ENCODE measurements around the gene CLEC2L.

CLEC2L gene

DNA sequence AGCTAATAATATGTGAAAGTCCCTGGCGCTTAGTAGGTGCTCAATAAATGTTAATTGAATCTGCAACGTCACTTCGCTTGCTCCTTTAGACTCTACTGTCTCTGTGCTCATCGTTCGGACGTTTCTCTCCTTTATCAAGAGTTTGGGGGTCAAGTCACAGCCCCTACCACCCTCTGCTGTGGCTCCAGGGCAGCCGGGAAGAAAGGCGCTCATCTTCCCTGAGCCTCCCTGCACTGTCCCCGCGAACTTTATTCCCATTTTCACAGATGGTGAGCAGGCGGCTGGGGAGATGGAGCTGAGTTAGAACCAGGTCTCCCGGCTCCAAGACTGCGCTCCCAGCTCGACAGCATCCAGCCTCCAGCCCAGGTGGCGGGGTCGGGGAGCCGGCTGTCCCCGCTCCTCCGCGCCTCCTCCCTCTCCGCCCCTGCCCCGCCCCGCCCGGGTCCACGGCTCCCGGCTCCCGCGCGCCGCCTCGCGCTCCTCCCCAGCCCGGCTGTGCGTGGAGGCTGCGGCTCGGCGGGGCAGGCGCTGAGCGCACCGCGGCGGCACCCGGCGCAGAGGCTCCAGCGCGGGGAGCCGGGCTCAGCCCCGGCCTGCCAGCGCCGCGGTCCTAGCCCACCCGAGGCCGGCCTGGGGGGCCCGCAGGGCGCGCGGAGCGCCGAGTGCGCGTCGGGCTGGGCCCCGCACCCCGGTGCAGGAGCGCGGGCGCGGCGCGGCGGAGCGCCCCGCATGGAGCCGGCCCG, at the start of gene CLEC2L:
Gene CLEC2L (plus strand): TSS at position 487 of the 743 bp plus-strand sequence. CDS start 243 bp downstream, at position 730.
- DNase-seq, result no peak

DNA sequence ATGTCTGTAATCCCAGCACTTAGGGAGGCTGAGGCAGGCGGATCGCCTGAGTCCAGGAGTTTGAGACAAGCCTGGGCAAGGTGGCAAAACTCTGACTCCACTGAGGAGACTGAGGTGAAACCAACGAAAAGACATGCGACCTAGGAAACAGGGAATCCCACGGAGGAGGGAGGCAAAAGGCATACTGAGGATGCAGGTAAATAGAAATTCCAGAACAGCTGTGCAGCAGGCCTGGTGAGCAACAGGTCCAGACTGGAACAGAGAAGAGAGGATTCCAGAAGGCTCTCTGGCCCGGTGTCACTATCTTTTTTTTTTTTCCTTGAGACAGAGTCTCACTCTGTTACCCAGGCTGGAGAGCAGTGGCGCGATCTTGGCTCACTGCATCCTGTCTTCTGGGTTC, 47.3 kb upstream of the CLEC2L start:
- no peak for DNase-seq

DNA sequence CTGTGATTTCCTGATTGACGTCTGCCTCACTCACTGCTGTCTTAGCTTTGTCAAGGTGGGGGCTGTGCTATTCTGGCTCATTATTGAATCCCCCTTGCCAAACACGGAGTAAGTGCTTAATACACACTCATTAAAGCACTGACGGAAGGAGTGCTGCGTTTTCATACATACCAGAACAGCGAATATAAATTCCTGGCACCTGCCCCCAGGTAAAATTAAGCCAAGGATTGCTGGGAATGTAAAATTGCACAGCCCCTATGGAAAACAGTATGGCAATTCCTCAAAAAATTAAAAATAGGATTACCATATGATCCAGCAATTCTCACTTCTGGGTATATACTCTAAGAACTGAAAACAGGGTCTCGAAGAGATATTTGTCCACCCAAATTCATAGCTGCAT, 46.6 kb upstream of the CLEC2L start:
- DNase-seq, result no peak

DNA sequence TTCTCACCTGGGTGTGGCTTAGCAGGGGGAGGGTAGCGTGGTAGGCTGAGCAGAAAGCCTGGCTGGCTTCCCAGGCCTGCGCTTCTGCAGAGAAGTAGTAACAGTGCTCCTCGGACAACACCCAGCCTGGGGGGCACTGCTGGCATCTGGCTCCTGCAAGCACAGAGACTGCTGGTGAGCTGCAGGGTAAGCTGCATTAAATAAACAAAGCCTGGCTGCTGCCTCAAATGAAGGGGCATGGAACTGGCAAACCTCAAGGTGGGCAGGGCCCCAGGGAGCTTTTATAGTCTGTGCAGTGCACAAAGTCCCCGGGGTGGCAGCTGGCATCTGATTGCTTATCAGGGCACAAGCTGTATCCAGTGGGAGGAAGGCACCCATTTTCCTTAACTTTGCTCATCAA, 43.9 kb upstream of the CLEC2L start:
- no peak for DNase-seq

DNA sequence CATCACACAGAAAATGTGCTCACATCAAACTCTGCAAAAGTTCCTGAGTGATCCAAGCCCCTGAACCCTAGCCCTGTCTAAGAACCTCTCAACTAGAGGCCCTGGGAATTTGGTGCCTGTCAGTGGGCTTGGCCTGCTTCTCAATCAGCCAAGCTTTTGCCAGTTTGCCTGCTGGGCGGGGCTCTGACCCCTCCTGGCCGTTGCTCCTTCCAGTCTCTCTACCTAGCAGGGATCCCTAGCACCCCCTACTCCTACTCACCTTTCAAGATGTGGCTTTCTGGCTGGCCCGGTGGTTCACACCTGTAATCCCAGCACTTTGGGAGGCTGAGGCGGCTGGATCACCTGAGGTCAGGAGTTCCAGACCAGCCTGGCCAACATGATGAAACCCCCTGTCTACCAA, 42.1 kb upstream of the CLEC2L start:
- no peak for DNase-seq

DNA sequence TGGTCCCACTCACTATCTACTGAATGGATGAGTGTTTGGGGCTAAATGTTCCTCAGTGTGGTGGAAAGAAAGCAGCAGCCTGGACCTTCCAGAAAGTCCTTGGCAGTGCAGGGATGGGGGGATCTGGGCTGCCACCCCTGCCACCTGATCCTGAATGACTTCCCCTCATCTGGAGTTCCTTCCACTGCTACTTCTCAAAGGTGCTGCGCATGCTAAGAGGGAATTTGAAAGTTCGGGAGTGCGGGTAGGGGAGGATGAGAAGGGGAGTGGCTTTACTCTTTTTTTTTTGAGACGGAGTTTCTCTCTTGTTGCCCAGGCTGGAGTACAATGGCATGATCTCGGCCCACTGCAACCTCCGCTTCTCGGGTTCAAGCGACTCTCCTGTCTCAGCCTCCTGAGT, 41.4 kb upstream of the CLEC2L start:
- DNase-seq, result no peak

DNA sequence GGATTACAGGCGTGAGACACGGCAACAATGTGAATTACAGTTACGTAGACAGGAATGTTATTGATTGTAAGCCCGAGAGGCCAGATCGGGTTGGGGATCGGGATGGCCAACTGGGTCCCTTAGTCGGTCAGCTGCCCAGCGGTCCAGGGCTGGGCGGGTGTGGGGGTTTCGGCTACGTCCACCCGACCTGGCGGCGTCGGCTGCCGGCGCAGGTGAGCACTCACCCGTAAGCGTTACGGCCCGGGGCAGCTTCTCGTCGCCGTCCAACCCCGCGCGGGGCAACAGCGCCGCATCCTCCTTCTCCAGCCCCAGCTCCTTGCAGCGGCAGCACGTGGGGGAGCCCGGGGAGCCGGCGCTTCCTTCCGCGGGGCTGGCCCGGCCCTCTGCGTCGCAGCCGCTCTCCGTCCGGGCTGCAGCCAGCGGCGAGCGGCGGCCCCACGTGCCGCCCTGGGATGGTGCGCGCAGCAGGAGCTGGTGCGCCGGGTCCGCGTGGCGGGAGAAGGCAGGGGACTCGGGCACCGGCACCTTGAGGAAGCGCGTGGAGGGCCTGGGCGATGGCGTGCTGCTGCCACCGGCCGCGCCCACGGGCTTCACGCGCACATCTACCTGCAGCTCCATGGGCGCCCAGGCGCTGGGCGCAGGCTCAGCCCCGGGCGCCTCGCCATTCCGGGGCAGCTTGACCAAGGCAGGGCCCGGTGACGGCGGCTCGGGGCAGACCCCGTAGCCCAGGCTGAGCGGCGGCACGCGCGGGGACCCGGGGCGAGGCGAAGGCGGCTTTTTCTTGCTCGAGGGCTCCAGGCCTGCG, 40.6 kb upstream of the CLEC2L start:
- peak; percentile 46 for DNase-seq

DNA sequence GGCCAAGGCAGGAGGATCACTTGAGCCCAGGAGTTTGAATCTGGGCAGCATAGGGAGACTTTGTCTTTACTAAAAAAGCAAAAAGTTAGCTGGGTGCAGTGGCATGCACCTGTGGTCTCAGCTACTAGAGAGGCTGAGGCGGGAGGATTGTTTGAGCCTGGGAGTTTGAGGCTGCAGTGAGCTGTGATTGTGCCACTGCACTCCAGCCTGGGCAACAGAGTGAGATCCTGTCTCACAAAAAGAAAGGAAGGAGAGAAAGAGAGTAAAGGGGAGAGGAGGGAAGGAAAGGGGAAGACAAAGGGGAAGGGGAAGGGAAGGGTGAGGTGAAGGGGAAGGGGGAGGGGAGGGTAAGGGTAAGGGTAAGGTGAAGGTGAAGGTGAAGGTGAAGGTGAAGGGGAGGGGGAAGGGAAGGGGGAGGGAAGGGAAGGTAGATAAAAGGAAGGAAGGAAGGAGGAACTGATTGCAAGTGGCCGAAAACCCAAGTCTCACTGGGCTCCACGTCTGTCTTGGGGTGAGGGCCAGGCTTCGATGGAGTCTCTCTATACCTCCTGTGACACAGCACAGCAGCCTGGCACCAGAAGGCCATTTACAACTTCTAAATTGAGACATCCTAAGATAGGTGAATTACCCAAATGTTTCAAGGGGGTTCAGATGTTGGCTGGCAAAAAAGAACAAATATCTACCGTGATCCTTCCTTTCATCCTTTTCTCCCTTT, 36.0 kb upstream of the CLEC2L start:
- DNase-seq, result no peak

DNA sequence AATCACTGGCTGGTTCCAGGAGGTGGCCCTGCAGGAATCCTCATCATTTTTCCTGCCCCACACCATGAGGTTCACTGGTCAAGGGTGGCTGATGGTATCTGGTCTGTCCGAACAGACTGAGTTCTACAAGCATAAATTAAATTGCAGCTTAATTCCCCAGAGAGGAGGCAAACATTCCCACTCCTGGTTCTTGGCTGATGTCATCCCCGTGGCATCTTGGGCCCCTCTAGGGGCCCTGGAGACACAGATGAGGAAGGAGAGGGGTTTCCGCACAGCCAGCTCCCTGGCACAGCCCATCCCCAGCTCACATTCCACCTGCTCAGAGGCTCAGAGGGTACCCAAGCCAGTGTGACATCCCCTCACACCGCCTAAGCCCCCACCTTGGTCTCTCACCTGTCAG, 34.7 kb upstream of the CLEC2L start:
- DNase-seq, result no peak

DNA sequence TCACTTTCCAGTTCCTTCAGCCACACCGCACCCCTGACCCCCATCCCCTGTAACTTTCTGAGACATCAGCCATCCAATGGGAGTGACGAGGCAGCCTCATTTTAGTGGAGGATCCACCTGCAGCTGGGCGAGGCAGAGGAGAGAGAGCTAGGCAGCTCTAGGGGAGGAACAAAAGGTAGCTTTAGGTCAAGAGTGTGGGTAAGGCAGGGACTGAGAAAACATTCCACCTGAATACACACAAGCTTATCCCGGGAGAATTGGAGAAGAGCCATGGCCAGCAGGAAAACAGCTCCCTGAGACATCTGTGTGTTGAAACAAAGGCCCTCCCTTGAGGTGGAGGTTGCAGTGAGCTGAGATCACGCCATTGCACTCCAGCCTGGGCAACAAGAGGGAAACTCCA, 33.4 kb upstream of the CLEC2L start:
- no peak for DNase-seq

DNA sequence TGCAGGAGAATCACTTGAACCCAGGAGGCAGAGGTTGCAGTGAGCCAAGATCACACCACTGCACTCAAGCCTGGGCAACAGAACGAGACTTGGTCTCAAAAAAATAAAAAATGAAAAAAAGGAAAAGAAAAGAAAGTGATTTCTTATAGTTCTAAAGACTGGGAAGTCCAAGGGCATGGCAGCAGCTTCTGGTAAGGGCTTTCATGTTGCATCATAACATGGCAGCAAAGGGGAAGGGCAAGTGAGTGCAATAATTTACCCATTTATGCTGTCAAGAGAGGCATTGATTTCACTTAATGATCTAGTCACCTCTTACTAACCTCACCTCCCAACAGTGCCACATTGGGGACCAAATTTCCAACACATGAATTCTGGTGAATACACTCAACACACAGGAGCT, 31.2 kb upstream of the CLEC2L start:
- DNase-seq, result no peak

DNA sequence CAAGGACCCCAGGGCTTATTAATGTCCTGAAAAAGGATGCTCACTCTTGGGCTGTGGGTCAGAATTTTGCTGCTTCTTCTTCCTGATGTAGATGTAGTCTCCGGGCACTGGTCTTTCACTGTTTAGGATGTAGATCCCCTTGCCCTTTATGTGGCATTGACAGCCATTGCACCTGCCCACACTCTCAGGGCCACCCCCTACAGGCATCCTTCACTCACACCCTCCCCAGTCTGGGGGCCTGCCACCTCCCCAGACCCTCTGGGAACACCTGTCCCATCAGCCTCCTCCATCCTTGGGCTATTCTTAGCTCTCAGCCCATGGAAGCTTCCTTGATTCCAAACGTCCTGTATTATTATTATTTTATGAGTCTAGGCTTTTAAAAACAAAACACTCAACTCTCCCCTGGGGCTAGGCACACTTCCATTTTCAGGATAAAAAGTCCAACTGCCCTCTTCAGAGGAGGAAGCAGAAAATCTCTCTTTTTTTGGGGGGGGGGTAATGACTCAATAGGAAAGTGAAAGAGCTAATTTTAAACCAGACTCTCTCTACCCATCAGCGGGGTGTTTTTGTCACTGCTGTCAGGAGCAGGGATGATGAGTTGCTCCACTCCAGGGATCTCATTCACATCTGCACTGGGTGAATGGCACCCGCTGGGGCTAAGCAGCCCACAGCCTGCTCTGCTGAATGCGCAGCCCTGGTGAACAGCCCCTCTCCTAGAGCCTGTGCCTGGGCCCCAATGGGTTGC, 28.5 kb upstream of the CLEC2L start:
- peak; percentile 82 for DNase-seq

DNA sequence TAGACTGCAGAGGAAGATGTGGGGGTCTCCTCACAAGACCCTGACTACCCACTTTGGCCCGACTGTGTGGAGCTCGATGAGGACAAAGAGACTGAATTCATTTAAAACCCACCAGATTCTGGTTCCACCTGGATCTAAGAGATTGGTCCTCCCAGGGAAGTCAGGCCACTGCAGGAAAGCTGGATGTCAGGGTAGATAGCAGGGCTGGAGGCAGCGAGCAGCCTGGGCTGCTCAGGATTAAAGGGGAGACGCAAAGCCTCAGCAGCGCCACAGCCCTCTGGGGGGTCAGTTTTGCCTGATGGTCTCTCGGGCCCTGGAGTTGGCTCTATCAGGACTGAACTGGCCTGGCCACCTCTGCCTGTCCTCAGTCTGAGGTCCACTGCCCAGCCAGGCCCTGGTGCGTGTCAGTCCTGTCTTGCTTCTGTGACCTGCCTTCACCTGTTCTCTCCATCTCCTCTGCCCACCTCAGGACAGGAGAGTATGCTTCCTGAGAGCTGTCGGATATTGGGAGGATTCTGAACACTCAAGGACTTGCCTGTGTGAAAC, 27.8 kb upstream of the CLEC2L start:
- no peak for DNase-seq

DNA sequence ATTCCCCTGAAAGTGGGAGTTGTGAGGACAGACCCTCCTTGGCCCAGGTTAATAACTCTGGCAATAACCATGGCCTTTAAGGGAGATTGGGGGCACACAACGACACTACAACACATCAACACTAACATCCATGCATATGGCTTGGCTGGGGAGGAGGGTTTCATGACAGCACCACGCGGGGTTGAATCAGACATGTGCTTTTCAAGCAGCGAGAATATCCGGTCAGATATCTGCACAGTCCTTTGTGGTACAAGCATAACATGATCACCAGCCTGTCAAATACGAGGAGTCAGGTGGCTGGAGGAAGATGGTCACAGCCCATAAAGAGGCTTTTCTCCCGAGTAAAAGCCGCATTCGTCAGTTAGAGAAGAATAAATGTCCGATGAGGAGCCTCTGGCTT, 27.0 kb upstream of the CLEC2L start:
- no peak for DNase-seq

DNA sequence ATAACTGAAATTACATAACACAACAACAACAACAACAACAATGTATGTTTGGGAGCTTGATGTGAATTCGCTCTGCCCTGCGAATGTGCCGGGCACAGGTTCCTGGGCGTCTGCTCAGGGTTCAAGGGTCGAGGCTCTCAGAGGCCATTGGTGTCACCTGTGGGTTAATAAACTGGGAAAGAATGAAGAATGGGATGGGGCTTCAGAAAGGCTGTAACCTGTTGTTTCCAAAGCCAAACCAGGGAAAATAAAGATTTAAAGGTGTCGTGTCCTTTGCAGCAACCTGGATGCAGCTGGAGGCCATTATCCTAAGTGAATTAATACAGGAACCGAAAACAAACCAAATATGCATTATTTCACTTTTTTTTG, 22.7 kb upstream of the CLEC2L start:
- no peak for DNase-seq

DNA sequence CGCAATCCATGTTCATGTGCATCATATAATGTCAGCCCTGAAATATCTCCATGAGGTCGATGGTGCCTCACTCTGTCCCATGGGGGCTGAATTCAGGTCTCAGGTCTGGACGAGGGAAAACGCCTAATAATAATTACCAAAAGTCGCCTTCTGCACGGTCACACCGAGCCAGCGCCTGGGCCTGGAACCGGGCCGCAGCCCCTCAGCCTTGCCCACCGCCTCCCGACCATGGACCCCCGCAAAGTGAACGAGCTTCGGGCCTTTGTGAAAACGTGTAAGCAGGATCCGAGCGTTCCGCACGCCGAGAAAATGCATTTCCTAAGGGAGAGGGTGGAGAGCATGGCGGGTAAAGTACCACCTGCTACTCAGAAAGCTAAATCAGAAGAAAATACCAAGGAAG, 21.3 kb upstream of the CLEC2L start:
- no peak for DNase-seq

DNA sequence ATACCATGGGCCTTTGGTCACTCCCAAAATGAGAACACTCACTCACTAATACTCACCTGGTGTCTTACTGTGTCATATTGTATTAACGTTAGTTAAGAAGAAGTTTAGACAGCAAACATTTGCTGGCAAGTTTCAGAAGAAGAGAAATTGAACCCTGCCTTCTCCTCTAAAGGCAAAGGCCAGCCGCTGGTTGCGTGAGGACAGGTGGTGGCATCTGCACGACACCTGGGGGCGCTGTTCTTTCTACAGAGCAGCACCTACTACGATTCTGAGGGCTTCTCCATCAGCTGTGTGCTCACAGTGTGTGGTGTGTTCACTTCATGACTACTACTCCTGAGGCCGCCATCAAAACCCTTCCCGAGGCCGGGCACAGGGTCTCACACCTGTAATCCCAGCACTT, 17.9 kb upstream of the CLEC2L start:
- DNase-seq, result no peak

DNA sequence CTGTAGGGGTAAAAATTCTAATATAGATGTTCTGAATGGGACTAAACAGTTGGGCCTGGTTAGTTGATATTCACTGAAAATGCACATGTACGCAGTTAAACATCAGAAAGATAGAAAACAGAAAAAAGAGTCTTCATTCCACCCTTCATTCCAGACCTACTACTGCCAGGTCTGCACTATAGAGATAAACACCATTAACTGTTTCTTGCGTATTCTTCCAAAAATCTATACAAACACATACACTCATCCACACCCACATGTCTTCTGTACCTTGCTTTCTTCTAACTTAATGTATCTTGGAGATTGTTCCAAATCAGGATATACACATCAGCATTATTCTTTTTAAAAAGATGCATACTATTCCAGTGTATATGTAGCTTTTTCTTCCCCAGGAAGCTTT, 13.9 kb upstream of the CLEC2L start:
- DNase-seq, result no peak

DNA sequence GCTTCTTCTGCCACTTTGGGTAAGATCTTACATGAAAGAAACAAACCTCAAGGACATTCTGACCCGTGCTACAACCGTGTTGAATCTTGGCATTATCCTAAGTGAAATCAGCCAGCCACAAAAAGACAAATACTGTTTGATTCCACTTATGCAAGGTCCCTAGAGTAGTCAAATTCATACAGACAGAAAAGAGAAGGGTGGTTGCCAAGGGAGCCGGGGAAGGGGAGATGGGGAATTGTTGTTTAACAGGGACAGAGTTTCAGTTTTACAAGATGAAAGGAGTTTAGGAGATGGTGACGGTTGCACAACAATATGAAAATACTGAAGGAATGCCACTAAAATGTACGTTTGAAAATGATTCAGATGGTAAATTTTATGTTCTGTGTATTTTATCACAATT, 12.2 kb upstream of the CLEC2L start:
- DNase-seq, result no peak

DNA sequence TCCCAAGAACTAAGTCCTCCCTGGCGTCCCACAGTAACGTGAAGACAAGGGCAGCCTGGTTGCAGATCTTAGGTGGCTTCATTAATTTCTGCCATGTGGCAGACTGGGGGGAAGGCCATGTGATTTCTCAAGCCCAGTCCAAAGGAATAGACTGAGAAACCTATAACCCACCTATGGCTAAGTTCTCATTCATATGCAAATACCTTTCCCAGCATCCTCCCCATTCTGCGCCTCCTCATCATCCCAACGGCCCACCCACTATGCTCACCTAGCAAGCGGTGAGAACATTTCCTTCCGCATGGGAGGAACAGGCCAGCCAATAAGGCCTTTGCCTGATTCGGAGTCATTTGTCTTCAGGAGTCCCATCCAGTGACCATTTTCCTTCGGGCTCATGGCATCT, 8.2 kb upstream of the CLEC2L start:
- DNase-seq, result no peak

DNA sequence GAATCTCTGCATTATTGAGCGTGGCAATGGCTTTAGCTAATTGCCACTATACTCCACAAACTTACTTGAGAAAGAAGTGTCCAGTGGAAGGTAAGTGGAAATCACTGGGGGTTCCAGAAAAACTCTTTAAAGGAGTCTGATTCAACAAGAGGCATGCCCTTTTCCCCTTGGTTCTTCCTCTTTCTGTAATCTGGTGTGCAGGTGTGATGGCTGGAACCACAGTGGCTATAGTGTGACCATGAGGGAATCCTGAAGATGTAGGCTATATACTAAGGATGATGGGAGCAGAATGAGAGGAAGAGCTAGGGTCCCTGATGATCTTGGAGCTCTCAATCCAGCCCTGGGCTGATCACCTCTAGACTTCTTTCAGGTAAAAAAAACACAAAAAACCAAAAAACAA, 2.0 kb upstream of the CLEC2L start:
- no peak for DNase-seq

DNA sequence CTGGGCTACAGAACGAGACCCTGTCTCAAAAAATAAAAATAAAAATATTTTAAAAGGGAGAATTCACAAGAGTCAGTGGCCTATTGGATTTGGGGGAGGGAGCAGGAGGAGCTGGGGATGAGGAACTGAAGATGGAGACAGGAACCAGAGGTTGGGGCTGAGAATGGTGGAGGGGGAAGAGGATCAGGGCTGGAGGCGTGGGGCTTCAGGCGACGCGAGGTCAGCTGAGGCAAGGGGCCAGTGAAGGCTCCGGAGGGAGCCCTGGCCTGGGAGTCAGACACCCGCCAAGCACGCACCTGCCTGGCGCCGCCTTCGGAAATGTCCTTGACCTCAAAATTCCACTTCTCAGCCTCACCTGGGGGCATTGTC, 671 bp upstream of the CLEC2L start:
- no peak for DNase-seq
